Measurements from ENCODE around the gene NECTIN1.

Gene NECTIN1

DNA sequence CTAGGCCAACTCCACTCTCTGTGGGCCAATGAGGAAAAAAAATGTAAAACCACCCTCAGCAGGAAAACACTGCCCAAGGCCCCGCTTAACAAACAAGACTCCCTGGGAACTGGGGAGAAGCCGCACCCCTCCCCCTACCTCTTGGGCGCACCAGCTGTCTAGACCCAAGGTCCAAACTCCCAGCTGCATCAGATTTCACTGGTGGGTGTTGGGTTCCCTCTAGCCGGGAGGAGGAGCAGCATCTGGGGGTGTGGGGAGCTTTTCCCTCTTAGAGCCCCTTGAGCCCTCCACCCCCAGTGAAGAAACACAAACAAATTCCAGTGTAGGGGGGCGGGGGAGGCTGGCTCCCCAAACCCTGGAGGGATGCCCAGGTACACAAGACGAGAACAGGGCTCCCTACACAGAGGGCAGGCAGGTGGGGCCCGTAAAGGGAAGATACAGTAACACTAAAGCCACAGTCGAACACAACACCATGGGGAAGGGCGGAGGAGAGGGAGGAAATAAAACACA is 64.9 kb downstream of the NECTIN1 start:
- H3K4me3 ChIP-seq (ENCODE audit: low read depth, low read length), result no peak overlapping the region
- no peak for TF ChIP-seq CTCF (IDR thresholded peaks at IDR 0.05; ENCODE audit: low read depth, low read length)

DNA sequence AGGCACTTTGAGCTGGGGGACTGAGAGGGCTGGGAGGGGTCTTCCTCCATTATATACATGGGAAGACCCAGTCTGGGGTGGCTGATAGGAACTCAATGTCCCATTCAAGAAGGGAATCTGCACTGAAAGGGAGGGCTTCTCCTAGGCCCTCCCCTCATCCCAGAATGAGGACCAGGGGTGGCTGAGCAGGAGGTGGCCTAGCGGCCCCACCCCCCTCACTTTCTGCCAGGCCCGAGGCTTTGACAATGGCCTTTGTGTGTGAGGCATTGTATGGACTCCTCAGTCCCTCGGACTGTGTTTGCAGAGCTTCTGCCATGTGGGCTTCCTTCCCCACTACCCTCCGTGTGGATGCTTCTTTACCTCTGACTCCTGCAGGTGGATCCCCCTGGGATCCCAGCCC is 65.7 kb downstream of the NECTIN1 start:
- TF ChIP-seq CTCF (IDR thresholded peaks at IDR 0.05; ENCODE audit: low read depth, low read length), result no peak

GRCh38 chr11:119661226-119661625 is 67.8 kb downstream of the NECTIN1 start:
- no peak for TF ChIP-seq CTCF (IDR thresholded peaks at IDR 0.05; ENCODE audit: low read depth, low read length)
- no peak overlapping the region for H3K4me3 ChIP-seq (ENCODE audit: low read depth, low read length)

More for the DNA sequence above, 65.7 kb downstream of the NECTIN1 start:
- no peak overlapping the region for H3K4me3 ChIP-seq (ENCODE audit: low read depth, low read length)

DNA sequence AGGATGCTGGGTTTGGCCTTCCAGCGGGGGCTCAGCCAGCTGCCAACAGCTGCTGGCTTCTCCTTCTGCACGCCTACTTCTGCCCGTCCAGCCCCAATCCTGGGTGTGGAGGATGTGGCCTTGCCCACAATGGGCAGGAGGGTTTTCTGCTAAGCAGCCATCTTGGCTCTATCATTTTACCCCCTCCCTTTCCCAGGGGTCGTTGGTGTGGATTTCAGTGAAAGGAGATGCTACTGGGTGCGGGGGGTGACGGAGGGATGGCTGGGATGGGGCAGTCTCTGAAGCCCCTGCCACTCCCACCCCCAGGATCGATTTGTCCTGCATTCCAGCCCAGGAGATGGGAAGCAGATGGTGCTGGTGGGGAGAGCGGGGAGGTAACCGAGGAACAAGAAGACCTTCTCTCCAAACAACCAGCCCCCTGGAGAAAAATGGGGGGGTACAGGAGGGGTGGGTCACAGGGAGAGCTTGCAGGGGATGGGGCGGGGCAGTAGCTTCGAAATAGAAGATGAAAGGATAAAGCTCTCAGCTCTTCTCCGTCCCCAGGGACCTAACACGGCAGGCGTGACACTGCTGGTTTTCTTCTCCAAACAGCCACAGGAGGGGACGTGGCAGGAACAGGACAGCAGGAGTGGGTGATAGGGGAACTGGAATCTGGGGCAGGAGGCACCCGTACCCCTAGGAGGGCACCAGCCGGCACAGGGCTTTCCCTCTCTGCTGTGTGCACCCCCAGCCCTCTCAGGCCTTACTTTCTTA is 68.9 kb downstream of the NECTIN1 start:
- TF ChIP-seq CTCF (IDR thresholded peaks at IDR 0.05; ENCODE audit: low read depth, low read length), result no peak

GRCh38 chr11:119652907-119653659 is 75.9 kb downstream of the NECTIN1 start:
- no peak overlapping the region for H3K4me3 ChIP-seq (ENCODE audit: low read depth, low read length)
- TF ChIP-seq CTCF (IDR thresholded peaks at IDR 0.05; ENCODE audit: low read depth, low read length), result no peak

More for the DNA sequence above, 68.9 kb downstream of the NECTIN1 start:
- no peak overlapping the region for H3K4me3 ChIP-seq (ENCODE audit: low read depth, low read length)

- no peak overlapping the region for H3K4me3 ChIP-seq (ENCODE audit: low read depth, low read length)
- no peak for TF ChIP-seq CTCF (IDR thresholded peaks at IDR 0.05; ENCODE audit: low read depth, low read length)
These were observed 77.0 kb downstream of the NECTIN1 start for GRCh38 chr11:119651802-119652584.
